Activated CD8-positive, alpha-beta memory T cell treated with anti-CD3 and anti-CD28 coated beads, Interleukin-2, amount 50 U/mL, for 1 hour (primary cell): ENCODE measurements around the gene SRSF9.
A peak's percentile ranks its signal among the peaks of the same experiment; 100 is the strongest.
"Not testable (repeated sequence)": the region's sequence is repeated elsewhere in the genome, so short reads cannot be mapped to it uniquely, and the experiment has no call there.

Experiments
- DNase-seq: peaks from one replicate; pipeline ENCODE4 v3.0.0-alpha.2; 2020; ENCODE audit errors: extremely low read depth

The SRSF9 gene

GRCh38 chr12:120447992-120448391, 21.6 kb downstream of the SRSF9 start:
- no peak for DNase-seq

GRCh38 chr12:120446844-120447178, 22.7 kb downstream of the SRSF9 start:
- not testable (repeated sequence) for DNase-seq

- peak; percentile 58 for DNase-seq
Observed at GRCh38 chr12:120445911-120446843, 23.4 kb downstream of the SRSF9 start, which contains the start of the genes GATC and TRIAP1. Gene GATC (plus strand): TSS chr12:120446444. CDS start chr12:120446481, 37 bp downstream. Gene TRIAP1 (minus strand): TSS chr12:120446384. CDS start chr12:120446372, 12 bp downstream.

GRCh38 chr12:120444676-120445075, 24.9 kb downstream of the SRSF9 start:
- no peak for DNase-seq

- peak; percentile 51 for DNase-seq
Observed at GRCh38 chr12:120439646-120440247, 29.8 kb downstream of the SRSF9 start.

- DNase-seq: no peak
Observed at GRCh38 chr12:120438495-120439198, 30.9 kb downstream of the SRSF9 start.

GRCh38 chr12:120437735-120438494, 31.6 kb downstream of the SRSF9 start, which contains the start of gene COX6A1:
Gene COX6A1 (plus strand): TSS chr12:120438113. CDS start chr12:120438127, 14 bp downstream.
- DNase-seq: peak; percentile 96

- no peak for DNase-seq
Observed at GRCh38 chr12:120432772-120433525, 36.6 kb downstream of the SRSF9 start.

GRCh38 chr12:120429368-120429767, 40.2 kb downstream of the SRSF9 start:
- DNase-seq: no peak

GRCh38 chr12:120428597-120429229, 40.8 kb downstream of the SRSF9 start:
- no peak for DNase-seq

GRCh38 chr12:120425797-120426196, 43.8 kb downstream of the SRSF9 start:
- no peak for DNase-seq

GRCh38 chr12:120422892-120423456, 46.6 kb downstream of the SRSF9 start:
- DNase-seq: no peak

- no peak for DNase-seq
Observed at GRCh38 chr12:120421701-120422100, 47.8 kb downstream of the SRSF9 start.

GRCh38 chr12:120417917-120418580, 51.5 kb downstream of the SRSF9 start:
- DNase-seq: no peak

- no peak for DNase-seq
Observed at GRCh38 chr12:120416490-120417216, 52.9 kb downstream of the SRSF9 start.

GRCh38 chr12:120413901-120414695, 55.5 kb downstream of the SRSF9 start:
- DNase-seq: no peak

- DNase-seq: no peak
Observed at GRCh38 chr12:120412421-120412820, 57.1 kb downstream of the SRSF9 start.
